NCI-H82 treated with DMSO at 0.1 percent for 48 hours (cell line): ENCODE measurements around the gene EYS.
"Not testable (repeated sequence)": the region's sequence is repeated elsewhere in the genome, so short reads cannot be mapped to it uniquely, and the experiment has no call there.

Experiments
- DNase-seq: peaks from one replicate; lab custom pipeline; 2025; ENCODE audit not compliant: unreplicated experiment; lab: John Stamatoyannopoulos, UW

Gene EYS

GRCh38 chr6:65112435-65112834, 594.6 kb downstream of the EYS start:
- no peak for DNase-seq

DNA sequence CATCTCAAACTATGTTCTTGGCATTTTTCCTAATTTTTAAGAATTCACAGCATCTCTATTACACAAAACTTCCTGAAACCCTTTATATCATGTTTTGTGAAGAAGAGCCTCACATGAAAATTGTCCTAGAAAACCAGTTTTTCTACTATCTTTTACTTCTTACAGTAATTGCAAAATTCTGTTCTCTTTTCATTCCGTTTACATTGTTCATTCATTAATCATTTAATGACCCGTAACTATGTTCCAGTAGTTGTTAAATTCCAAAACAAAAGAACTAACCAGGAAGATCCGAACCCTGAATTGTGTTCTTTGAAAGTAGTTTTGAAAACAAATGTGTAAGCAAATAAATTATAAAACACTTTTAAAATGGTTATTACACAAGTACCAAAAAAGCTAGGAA, 597.0 kb downstream of the EYS start:
- DNase-seq = no peak

GRCh38 chr6:65098349-65098748, 608.7 kb downstream of the EYS start:
- DNase-seq = no peak

- no peak for DNase-seq
Measured at GRCh38 chr6:65091561-65091960, 615.5 kb downstream of the EYS start.

DNA sequence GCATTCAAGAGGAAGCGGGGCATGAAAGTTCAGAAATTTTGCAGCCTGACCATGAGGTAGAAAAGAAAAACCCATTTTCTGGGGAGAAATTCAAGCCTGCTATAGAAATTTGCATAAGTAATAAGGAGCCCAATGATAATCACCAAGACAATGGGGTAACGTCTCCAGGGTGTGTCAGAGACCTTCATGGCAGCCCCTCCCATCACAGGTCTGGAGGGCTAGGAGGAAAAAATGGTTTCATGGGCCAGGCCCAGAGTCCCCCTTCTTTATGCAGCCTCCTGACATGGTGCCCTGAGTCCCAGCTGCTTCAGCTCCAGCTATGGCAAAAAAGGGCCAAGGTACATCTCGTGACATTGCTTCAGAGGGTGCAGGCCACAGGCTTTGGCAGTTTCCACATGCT, 618.5 kb downstream of the EYS start:
- DNase-seq = no peak

DNA sequence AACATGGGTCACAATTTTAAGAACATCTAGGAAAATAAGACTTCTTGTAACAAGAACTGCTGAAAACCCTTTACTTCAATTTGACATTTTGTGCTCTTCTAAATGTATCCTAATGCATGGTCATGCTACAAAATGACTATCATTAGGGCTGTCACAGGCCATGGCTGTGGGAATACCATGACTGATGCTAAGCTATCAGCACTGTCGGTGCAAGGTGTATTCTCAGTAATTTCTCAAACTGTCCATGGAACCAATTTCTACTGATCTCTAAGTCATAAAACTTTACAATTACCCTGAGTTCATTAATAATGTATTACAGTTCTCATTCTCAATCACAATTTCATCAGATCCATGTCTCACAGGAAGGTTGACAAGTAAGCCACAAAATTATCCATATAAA, 625.3 kb downstream of the EYS start:
- no peak for DNase-seq

GRCh38 chr6:65075705-65076230, 631.3 kb downstream of the EYS start:
- DNase-seq = no peak

DNA sequence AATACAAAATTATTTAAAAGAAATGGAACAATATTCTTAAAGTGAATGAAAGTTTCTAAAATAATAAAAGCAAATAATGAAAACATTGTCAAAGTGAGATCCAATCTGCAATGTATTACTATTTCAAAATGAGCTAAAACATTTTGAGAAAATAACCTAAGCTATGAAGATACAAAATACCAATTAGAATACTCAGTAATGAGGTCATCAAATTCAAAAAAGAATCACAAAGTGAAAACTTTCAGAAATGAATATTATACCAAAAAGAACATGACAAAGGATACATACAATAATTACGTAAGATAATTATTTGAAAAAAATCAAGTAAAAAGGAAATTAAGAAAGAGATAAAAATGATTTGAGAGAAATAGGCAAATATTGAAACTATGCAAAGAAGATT, 634.5 kb downstream of the EYS start:
- DNase-seq = no peak

DNA sequence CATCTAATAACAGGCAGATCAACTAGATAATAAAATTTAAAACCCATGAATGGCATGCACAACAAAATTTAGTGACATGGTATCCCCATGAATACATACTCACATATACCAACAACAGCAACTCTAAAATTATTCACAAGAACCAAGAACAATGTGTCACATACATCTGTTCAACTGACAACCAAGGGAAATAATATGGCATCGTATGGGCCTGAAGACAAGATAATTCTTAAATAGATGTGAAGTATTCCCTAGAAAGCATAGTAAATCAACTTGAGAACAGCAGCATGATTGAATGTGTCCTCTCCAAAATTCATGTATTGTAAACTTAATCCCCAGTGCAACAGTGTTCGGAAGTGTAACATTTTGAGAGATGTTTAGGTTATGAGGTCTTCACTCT, 635.5 kb downstream of the EYS start:
- DNase-seq = no peak

GRCh38 chr6:65064844-65065243, 642.2 kb downstream of the EYS start:
- no peak for DNase-seq

DNA sequence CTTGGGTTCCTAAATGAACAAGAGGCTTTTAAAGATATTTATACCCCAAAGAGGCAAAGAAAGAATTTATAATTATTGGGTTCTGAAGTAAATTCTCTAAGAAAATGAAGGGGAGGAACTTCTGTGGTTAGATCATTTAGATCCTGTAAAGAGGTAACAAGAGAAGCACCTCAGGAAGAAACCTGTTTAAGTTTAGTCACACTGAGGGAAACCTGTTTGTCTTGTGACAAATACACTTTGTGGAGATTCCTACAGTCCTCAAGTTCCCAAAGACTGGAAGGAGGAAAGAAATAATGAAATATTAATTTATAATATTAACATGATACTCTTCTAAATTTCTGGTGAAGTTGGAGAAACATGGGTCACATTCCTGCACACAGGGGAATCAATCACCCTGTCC, 647.5 kb downstream of the EYS start:
- no peak for DNase-seq

GRCh38 chr6:65055545-65055944, 651.5 kb downstream of the EYS start:
- DNase-seq = no peak

DNA sequence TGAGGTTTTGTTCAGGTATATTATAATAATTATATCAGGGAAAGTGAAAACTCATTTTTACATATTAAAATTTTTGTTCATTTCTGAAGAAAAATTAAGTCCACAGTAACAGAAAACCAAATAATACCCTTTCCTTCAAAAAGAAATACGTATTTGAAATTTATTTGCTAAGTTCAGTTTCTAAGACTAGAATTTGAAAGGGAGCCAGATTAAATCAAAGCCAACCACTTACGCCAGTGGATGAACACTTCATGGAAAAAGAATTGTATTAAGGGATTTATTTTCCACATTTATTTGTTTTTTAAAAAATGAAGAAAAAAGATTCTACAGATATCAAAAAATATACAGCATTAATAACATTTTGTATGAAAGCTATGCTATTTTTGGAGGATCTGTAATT, 654.4 kb downstream of the EYS start:
- DNase-seq = no peak

DNA sequence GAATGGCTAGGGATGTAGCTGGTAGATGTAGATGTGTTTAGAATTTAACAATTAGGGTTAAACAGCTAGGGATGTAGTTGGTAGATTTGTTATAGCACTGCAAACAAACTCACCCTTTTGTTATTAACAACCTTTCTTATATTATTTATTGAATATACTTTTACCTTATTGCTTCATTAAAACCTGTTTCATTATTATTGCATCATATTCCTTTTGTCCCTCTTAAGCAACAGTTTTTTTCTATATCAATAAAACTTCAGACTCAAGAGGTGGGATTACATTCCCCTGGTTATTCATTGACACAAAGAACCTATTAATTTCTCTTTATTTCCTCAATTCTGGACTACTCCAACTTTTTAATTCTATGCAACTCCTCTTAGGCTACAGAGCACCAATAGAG, 661.2 kb downstream of the EYS start:
- no peak for DNase-seq

DNA sequence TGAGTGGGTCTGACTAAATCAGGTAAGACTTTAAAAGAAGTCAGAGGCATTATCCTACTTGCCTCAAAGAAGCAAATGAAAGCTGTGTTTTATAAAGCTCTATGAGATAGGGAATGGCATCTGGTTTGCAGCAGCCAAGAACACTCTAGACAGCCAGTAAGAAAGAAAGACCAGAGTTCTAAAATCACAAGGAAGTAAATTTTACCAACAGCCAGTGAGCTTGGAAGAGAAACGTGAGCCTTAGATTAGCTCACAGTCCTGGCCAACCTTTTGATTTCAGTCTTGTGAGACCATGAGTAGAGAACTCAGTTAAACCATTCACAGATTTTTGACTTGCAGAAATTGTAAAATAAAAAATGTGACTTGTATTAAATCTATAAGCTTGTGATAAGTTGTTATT, 693.0 kb downstream of the EYS start:
- DNase-seq = no peak

- no peak for DNase-seq
Measured at GRCh38 chr6:65006788-65007187, 700.2 kb downstream of the EYS start.

DNA sequence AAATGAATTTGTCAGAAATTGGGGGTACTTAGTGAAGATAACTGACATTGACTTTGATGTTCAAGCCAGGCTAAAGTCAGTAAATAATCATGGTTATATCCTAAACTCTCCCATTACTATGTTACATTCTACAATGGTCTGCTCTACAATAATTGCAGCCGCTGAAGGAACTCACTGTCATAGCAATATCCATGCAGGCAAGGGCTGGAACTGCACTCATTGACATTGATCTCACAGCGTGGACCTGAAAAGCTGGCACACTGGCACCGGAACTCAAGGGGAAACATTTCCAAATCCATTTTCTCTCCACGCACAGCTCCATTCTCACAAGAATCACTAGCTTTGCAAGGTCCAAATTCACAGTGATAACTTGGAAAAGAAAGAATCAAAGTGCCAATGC, 702.7 kb downstream of the EYS start:
- DNase-seq = no peak

- DNase-seq = not testable (repeated sequence)
Measured at GRCh38 chr6:65002882-65003281, 704.1 kb downstream of the EYS start.

DNA sequence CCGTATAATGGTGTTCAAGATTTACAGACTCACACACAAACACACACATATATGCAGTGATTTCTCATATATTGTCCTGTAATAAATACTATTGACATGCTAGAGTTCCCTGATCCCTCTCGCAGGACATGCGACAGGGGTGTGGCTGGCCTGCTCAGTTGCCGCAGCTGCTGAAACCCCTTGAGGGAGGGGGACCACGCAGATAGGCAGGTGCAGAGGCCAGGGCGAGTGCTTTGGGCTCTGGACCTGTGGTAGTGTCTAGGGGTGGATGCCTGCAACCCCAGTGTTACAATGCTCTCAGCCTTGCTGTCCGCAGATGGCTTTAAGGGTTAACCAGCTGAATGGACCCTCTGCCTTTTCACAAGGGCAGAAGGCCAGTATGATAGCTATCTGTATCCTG, 706.2 kb downstream of the EYS start:
- no peak for DNase-seq

- no peak for DNase-seq
Measured at GRCh38 chr6:64998204-64998603, 708.8 kb downstream of the EYS start.

DNA sequence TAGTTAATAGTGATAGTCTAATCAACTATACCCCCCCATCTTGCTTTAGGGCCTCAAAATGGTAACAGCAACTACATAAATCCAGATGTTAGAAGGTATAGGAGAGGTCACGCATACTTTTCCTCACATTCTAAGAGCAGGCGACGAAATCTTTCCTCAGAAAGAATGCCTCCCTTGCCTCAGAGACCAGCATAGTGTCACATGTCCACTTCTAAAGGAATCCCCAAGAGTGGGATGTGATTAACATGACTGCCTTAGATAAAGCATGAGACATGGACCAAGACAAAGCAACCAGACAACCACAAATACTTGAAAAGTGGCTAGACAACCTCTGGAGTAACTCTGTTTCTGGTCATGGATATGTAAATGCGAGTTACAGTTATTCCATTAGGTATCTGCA, 710.7 kb downstream of the EYS start:
- no peak for DNase-seq

GRCh38 chr6:64990652-64991304, 716.2 kb downstream of the EYS start:
- no peak for DNase-seq

- no peak for DNase-seq
Measured at GRCh38 chr6:64988148-64988547, 718.9 kb downstream of the EYS start.
